T-cell (primary cell): ENCODE data around the gene CCNI. TPM values are rescaled to one million over a fixed set of nuclear protein-coding genes. Genes with fewer than 3 reads are reported as not detected.
A peak's percentile ranks its signal among the peaks of the same experiment; 100 is the strongest.

Source experiments
- ATAC-seq, 4 experiments: fragments of 200-7000 bp in 3 of 4; fragments of 150-1000 bp in 1 of 4; cut with Tn5 transposase; replicated peaks in 1 of 4; 1 replicate in 3 of 4; 2 replicates in 1 of 4; pipeline ENCODE4 v1.10.0; 2021; ENCODE audit warnings: moderate library complexity in 3 of 4, mild to moderate bottlenecking in 2 of 4, moderate number of reproducible peaks in 1 of 4
- CTCF ChIA-PET, 2 donors: fragments of 300-600 bp; sonication (Branson Sonifier 250); formaldehyde crosslinking; loops; one replicate each; lab custom pipeline; 2022; ENCODE audit warnings: antibody characterized with exemption in 2 of 2; lab: Charles Lee
- POLR2A ChIA-PET, 2 donors: fragments of 300-600 bp; sonication (Branson Sonifier 250); formaldehyde crosslinking; loops; one replicate each; lab custom pipeline; 2022; ENCODE audit warnings: antibody characterized with exemption in 2 of 2; lab: Charles Lee
- DNase-seq, 35 experiments: peaks; one replicate each; pipeline versions ENCODE4 v3.0.0 to v3.0.0-alpha.2; 2013 to 2023
- H3K27ac ChIP-seq: one replicate; pipeline ENCODE4 v1.5.1; 2013; ENCODE audit warnings: low read length
- H3K27me3 ChIP-seq, 2 experiments: replicated peaks in 1 of 2; 1 replicate in 1 of 2; 2 replicates in 1 of 2; pipeline versions ENCODE4 v1.6.1 to v1.7.0; 2013; ENCODE audit warnings: low read length in 1 of 2, mixed read lengths in 1 of 2; ENCODE audit not compliant: control insufficient read depth in 2 of 2, insufficient read depth in 2 of 2; ENCODE audit errors: extremely low read depth in 1 of 2
- H3K36me3 ChIP-seq, 2 donors: 1 replicate in 1 of 2; 2 replicates in 1 of 2; pipeline versions ENCODE4 v1.6.1 to v1.7.0; 2013; ENCODE audit warnings: low read length in 1 of 2; ENCODE audit not compliant: control insufficient read depth in 2 of 2, insufficient read depth in 1 of 2; ENCODE audit errors: extremely low read depth in 1 of 2
- H3K4me1 ChIP-seq, 2 experiments: 1 replicate in 1 of 2; 2 replicates in 1 of 2; pipeline versions ENCODE4 v1.6.1 to v1.7.0; 2013; ENCODE audit warnings: low read length in 2 of 2, mixed read lengths in 1 of 2; ENCODE audit not compliant: insufficient read depth in 2 of 2, control insufficient read depth in 1 of 2; ENCODE audit errors: extremely low read depth in 1 of 2
- H3K4me3 ChIP-seq, 2 donors: 1 replicate in 1 of 2; 2 replicates in 1 of 2; pipeline versions ENCODE4 v1.5.1 to v1.7.0; 2013; ENCODE audit warnings: mild to moderate bottlenecking in 2 of 2, low read length in 1 of 2, moderate library complexity in 1 of 2; ENCODE audit not compliant: control insufficient read depth in 1 of 2; ENCODE audit errors: extremely low read depth in 1 of 2
- H3K9me3 ChIP-seq: 2 replicates; pipeline ENCODE4 v1.7.0; 2013
- H3K27ac Mint-ChIP-seq, 2 donors: one replicate each; pipeline ENCODE4 v1.8.0; 2020 to 2021; ENCODE audit warnings: mild to moderate bottlenecking in 2 of 2, mixed read lengths in 2 of 2
- H3K27me3 Mint-ChIP-seq, 2 donors: one replicate each; pipeline ENCODE4 v1.8.0; 2021 to 2022; ENCODE audit warnings: mixed read lengths in 2 of 2
- H3K36me3 Mint-ChIP-seq: one replicate; pipeline ENCODE4 v1.8.0; 2021; ENCODE audit warnings: mixed read lengths
- H3K4me1 Mint-ChIP-seq, 3 donors: one replicate each; pipeline ENCODE4 v1.8.0; 2020 to 2022; ENCODE audit warnings: mixed read lengths in 3 of 3, mild to moderate bottlenecking in 1 of 3
- H3K4me3 Mint-ChIP-seq, 3 donors: one replicate each; pipeline ENCODE4 v1.8.0; 2020 to 2022; ENCODE audit warnings: mild to moderate bottlenecking in 3 of 3, mixed read lengths in 3 of 3, moderate library complexity in 3 of 3
- H3K9me3 Mint-ChIP-seq, 3 donors: one replicate each; pipeline ENCODE4 v1.8.0; 2020 to 2022; ENCODE audit warnings: mixed read lengths in 3 of 3
- WGBS: methylation state at CpG from one replicate; pipeline ENCODE4 v1.1.5; 2013; ENCODE audit warnings: missing lambda C conversion rate; ENCODE audit not compliant: insufficient coverage; 5-methylcytosine and 5-hydroxymethylcytosine counted together
- total RNA-seq, 35 experiments: library from RNA in 6 of 35; stranded (reverse) in 6 of 35; fragments of 120-200 nt in 1 of 35; gene quantifications; one replicate each; pipeline versions ENCODE4 v1.2.1 to v1.2.4 and lab custom pipeline; 2013 to 2026

CCNI gene
- total RNA-seq, 5 donors from 2014 or later (not counting 1 experiment from before 2014, with no cell fraction given) = 229 to 359 (median 256) TPM

- no peak for ATAC-seq
- peak overlapping the region in 1 of 2 donors; percentile 22 for H3K27ac Mint-ChIP-seq
- no CpG with 5 or more reads among the region's 2 CpGs for WGBS
Measured at GRCh38 chr4:77078401-77078800, 2.6 kb upstream of the CCNI start.

GRCh38 chr4:77076889-77077635 lies 1.3 kb upstream of the CCNI start:
- H3K9me3 Mint-ChIP-seq = no peaks in the 10 kb centered on the region
- ChIA-PET CTCF (interaction anchor here (0.6 to 2.2 kb wide), 5 partner anchors 16 to 126 kb away, joined by 3 to 7 read pairs (median 4); no protein-coding TSS in a partner anchor), POLR2A (interaction anchor here (0.6 to 1.5 kb wide), 5 partner anchors 45 to 113 kb away, joined by 3 to 4 read pairs (median 3); partner anchors contain the start of gene CCNG2 (in 1 of the 2))
- no peaks in the 10 kb centered on the region for H3K36me3 ChIP-seq
- H3K4me1 Mint-ChIP-seq = peaks cover 33 to 46% (median 39%) of the 10 kb centered on the region in 3 donors
- H3K36me3 Mint-ChIP-seq = no peaks in the 10 kb centered on the region
- H3K4me3 Mint-ChIP-seq = peak overlapping the region in 2 of 3 donors; percentile 99 to 100
- 30% methylated on average over 6 of the region's 10 CpGs for WGBS
- H3K27ac Mint-ChIP-seq = peak overlapping the region; percentile 100
- H3K27me3 Mint-ChIP-seq = peaks cover 0 to 3% of the 10 kb centered on the region in 2 donors
- H3K27me3 ChIP-seq = no peaks in the 10 kb centered on the region
- H3K9me3 ChIP-seq = no peaks in the 10 kb centered on the region
- peak overlapping the region; percentile 100 for H3K27ac ChIP-seq
- H3K4me1 ChIP-seq = peaks cover 20 to 37% of the 10 kb centered on the region in 2 experiments
- ATAC-seq (no peak), DNase-seq (peak in 2 of 35 experiments; percentile 13 to 25)
- peak overlapping the region; percentile 73 to 93 for H3K4me3 ChIP-seq

More at GRCh38 chr4:77078401-77078800, 2.6 kb upstream of the CCNI start:
- H3K9me3 Mint-ChIP-seq = no peaks in the 10 kb centered on the region
- no peak overlapping the region for H3K4me3 ChIP-seq
- no peaks in the 10 kb centered on the region for H3K27me3 ChIP-seq
- ChIA-PET CTCF (interaction anchor here (0.7 to 1.2 kb wide), 4 partner anchors 17 to 125 kb away, joined by 3 to 5 read pairs (median 4); no protein-coding TSS in a partner anchor), POLR2A (interaction anchor here in 1 of 2 donors (0.7 kb wide), 1 partner anchor 68 kb away, joined by 4 read pairs; no protein-coding TSS in a partner anchor)
- DNase-seq = no peak
- H3K4me1 Mint-ChIP-seq = peaks cover 33 to 41% (median 37%) of the 10 kb centered on the region in 3 donors
- H3K27ac ChIP-seq = no peak overlapping the region
- no peaks in the 10 kb centered on the region for H3K36me3 Mint-ChIP-seq
- peaks cover 0 to 3% of the 10 kb centered on the region in 2 donors for H3K27me3 Mint-ChIP-seq
- peaks cover 16 to 25% of the 10 kb centered on the region in 2 experiments for H3K4me1 ChIP-seq
- no peaks in the 10 kb centered on the region for H3K36me3 ChIP-seq
- H3K9me3 ChIP-seq = no peaks in the 10 kb centered on the region
- H3K4me3 Mint-ChIP-seq = no peak overlapping the region

DNA sequence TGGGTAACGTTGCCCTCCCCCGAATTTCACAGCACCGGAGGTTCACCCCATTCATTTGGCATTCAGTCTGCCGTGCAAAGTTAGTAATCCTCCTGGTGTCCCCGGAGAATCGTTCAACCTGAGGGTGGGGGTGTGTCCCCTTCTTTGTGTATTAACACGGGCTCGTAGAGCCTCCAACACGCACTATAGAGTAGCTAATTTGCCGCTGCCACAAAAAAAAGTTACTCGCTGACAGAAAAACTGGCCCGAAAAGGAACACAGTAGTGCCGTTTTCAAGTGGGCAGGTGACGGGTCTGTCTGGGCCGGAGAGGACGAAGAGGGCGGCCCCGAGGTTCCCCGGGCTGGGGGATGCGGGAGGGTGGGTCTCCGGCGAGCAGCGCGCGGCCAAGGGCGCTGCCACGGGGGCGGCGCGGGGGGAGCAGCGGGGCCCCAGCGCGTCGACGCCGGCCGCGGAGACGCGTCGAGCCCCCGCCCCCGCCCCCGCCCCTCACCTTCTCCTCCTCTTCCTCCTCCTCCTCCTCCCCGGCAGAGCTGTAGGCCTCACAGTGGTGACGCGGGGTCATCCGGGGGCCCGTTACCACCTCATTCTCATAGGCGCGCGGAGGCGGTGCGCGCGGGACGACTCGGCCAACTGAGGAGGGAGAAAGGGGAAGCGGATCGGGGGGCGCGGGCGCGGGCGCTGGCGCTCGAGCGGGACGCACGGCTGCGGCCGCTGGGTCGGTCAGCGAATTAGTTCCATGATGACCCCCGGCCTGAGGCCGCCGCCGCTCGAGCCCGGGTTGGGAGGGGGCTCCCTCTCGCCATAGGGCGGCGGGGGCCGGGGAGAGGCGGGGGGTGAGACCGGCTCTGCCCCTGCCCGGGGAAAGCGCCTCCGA lies 571 bp downstream of the CCNI start:
- no peaks in the 10 kb centered on the region for H3K36me3 ChIP-seq
- peaks cover 24 to 52% (median 43%) of the 10 kb centered on the region in 3 donors for H3K4me1 Mint-ChIP-seq
- peak overlapping the region in 2 of 3 donors; percentile 99 to 100 for H3K4me3 Mint-ChIP-seq

GRCh38 chr4:77074381-77074831 lies 1.4 kb downstream of the CCNI start:
- no peaks in the 10 kb centered on the region for H3K27me3 ChIP-seq
- Mint-ChIP-seq H3K4me3 (no peak overlapping the region), H3K36me3 (peaks cover 4% of the 10 kb centered on the region), H3K27ac (no peak overlapping the region), H3K9me3 (no peaks in the 10 kb centered on the region), H3K27me3 (peaks cover 0 to 3% of the 10 kb centered on the region in 2 donors), H3K4me1 (peaks cover 24 to 58% (median 47%) of the 10 kb centered on the region in 3 donors)
- ATAC-seq (no peak), DNase-seq (no peak)
- WGBS = 0% methylated on average over 3 of the region's 6 CpGs
- peak overlapping the region; percentile 65 to 73 for H3K4me3 ChIP-seq
- CTCF ChIA-PET = interaction anchor here in 1 of 2 donors (0.6 to 1.9 kb wide), 4 partner anchors 21 to 751 kb away, joined by 5 to 7 read pairs (median 6); no protein-coding TSS in a partner anchor
- no peaks in the 10 kb centered on the region for H3K9me3 ChIP-seq
- H3K27ac ChIP-seq = peak overlapping the region; percentile 100
- H3K36me3 ChIP-seq = no peaks in the 10 kb centered on the region
- H3K4me1 ChIP-seq = peaks cover 23 to 37% of the 10 kb centered on the region in 2 experiments
- POLR2A ChIA-PET = interaction anchor here in 1 of 2 donors (0.7 to 0.9 kb wide), 5 partner anchors 11 to 133 kb away, joined by 3 to 16 read pairs (median 3); no protein-coding TSS in a partner anchor

More for the DNA sequence above, 571 bp downstream of the CCNI start:
- peak; percentile 69 to 74 (median 70) for ATAC-seq
- peaks cover 4% of the 10 kb centered on the region for H3K36me3 Mint-ChIP-seq
- H3K9me3 ChIP-seq = no peaks in the 10 kb centered on the region
- peak overlapping the region; percentile 73 to 93 for H3K4me3 ChIP-seq
- WGBS = under 1% methylated on average over 28 of the region's 89 CpGs
- ChIA-PET POLR2A (interaction anchor here (0.5 to 0.9 kb wide), 8 partner anchors 10 to 133 kb away, joined by 3 to 16 read pairs (median 4); no protein-coding TSS in a partner anchor), CTCF (interaction anchor here in 1 of 2 donors (0.6 to 2.2 kb wide), 6 partner anchors 9 to 817 kb away, joined by 3 to 7 read pairs (median 6); no protein-coding TSS in a partner anchor)
- H3K27ac Mint-ChIP-seq = peak overlapping the region; percentile 100
- DNase-seq = peak; percentile 60 to 86 (median 77)
- H3K9me3 Mint-ChIP-seq = no peaks in the 10 kb centered on the region
- peaks cover 0 to 3% of the 10 kb centered on the region in 2 donors for H3K27me3 Mint-ChIP-seq
- H3K4me1 ChIP-seq = peaks cover 20 to 33% of the 10 kb centered on the region in 2 experiments
- H3K27me3 ChIP-seq = no peaks in the 10 kb centered on the region
- peak overlapping the region; percentile 100 for H3K27ac ChIP-seq

DNA sequence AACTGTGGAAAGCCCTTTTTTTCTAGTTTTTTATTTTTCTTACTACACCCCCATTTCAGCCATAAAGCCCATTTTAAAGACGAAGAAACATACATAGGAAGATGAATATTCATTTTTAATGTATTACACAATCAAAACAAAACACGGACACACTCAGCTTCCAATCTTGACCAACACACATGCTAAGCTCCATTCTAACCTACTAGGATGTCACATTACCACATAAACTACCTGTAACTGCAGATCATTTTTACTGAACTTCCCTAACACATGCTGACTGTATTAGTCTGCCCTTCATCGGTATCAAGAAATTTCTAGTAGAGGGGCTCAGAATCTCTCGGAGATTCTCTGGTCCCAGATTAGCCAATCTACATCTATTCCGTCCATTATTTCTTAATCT lies 1.8 kb downstream of the CCNI start:
- Mint-ChIP-seq H3K27me3 (peaks cover 0 to 3% of the 10 kb centered on the region in 2 donors), H3K4me1 (peaks cover 26 to 58% (median 46%) of the 10 kb centered on the region in 3 donors), H3K9me3 (no peaks in the 10 kb centered on the region), H3K4me3 (no peak overlapping the region), H3K36me3 (peaks cover 4% of the 10 kb centered on the region), H3K27ac (no peak overlapping the region)
- CTCF ChIA-PET = interaction anchor here in 1 of 2 donors (1.2 to 1.9 kb wide), 3 partner anchors 21 to 120 kb away, joined by 5 to 7 read pairs (median 6); no protein-coding TSS in a partner anchor
- Histone ChIP-seq H3K36me3 (no peaks in the 10 kb centered on the region), H3K27me3 (no peaks in the 10 kb centered on the region), H3K27ac (peak overlapping the region; percentile 100), H3K4me3 (peak overlapping the region; percentile 65 to 73), H3K9me3 (no peaks in the 10 kb centered on the region), H3K4me1 (peaks cover 25 to 38% of the 10 kb centered on the region in 2 experiments)
- POLR2A ChIA-PET = interaction anchor here in 1 of 2 donors (0.7 to 1.2 kb wide), 2 partner anchors 9 to 17 kb away, joined by 3 to 5 read pairs; no protein-coding TSS in a partner anchor
- no peak for ATAC-seq
- DNase-seq = peak in 1 of 35 experiments; percentile 13
- 0% methylated on average over 2 of the region's 5 CpGs for WGBS
